Liver (tissue), 9 donors: ENCODE results near the gene PLEKHN1. TPM values are rescaled to one million over a fixed set of nuclear protein-coding genes. Genes with fewer than 3 reads are reported as not detected.
A peak's percentile ranks its signal among the peaks of the same experiment; 100 is the strongest.
"Not testable (repeated sequence)": the region's sequence is repeated elsewhere in the genome, so short reads cannot be mapped to it uniquely, and the experiment has no call there.

Source experiments
- DNase-seq: peaks from one replicate; pipeline ENCODE4 v3.0.0-alpha.2; 2017; ENCODE audit warnings: low spot score
- H3K27ac ChIP-seq, 2 donors: one replicate each; pipeline ENCODE4 v1.7.0; 2013; ENCODE audit warnings: inconsistent platforms in 2 of 2, low read length in 2 of 2, control low read depth in 1 of 2, low read depth in 1 of 2, mild to moderate bottlenecking in 1 of 2
- H3K27me3 ChIP-seq, 4 donors: one replicate each; pipeline versions ENCODE4 v1.6.1 to v1.7.0; 2013; ENCODE audit warnings: low read length in 3 of 4, inconsistent platforms in 1 of 4, mild to moderate bottlenecking in 1 of 4, moderate library complexity in 1 of 4; ENCODE audit not compliant: control insufficient read depth in 4 of 4, insufficient read depth in 4 of 4
- H3K36me3 ChIP-seq, 4 donors: one replicate each; pipeline versions ENCODE4 v1.6.1 to v1.7.0; 2013; ENCODE audit warnings: low read length in 3 of 4, mild to moderate bottlenecking in 3 of 4, low read depth in 1 of 4, moderate library complexity in 1 of 4; ENCODE audit not compliant: control insufficient read depth in 4 of 4, insufficient read depth in 3 of 4
- H3K4me1 ChIP-seq, 4 donors: one replicate each; pipeline versions ENCODE4 v1.6.1 to v1.7.0; 2013; ENCODE audit warnings: low read length in 3 of 4, mild to moderate bottlenecking in 3 of 4, moderate library complexity in 1 of 4; ENCODE audit not compliant: control insufficient read depth in 4 of 4, insufficient read depth in 4 of 4
- H3K4me3 ChIP-seq, 3 donors: one replicate each; pipeline versions ENCODE4 v1.6.1 to v1.7.0; 2013; ENCODE audit warnings: low read length in 3 of 3, control low read depth in 1 of 3, low read depth in 1 of 3, mild to moderate bottlenecking in 1 of 3
- H3K9ac ChIP-seq, 2 donors: one replicate each; pipeline ENCODE4 v1.7.0; 2013; ENCODE audit warnings: low read length in 2 of 2, mild to moderate bottlenecking in 2 of 2, moderate library complexity in 2 of 2, control low read depth in 1 of 2, low read depth in 1 of 2
- H3K9me3 ChIP-seq, 4 donors: one replicate each; pipeline versions ENCODE4 v1.6.1 to v1.7.0; 2013; ENCODE audit warnings: low read length in 3 of 4; ENCODE audit not compliant: control insufficient read depth in 4 of 4
- CTCF ChIP-seq: fragments of 150-350 bp; IDR thresholded peaks from 2 replicates; pipeline ENCODE4 v1.5.1; 2017; ENCODE audit warnings: improper control_type of control experiment, low read depth, low read length; ENCODE audit not compliant: missing input control
- EGR1 ChIP-seq, 2 donors: IDR thresholded peaks; 2 replicates each; pipeline ENCODE4 v1.6.1; 2016 to 2018; ENCODE audit warnings: antibody characterized with exemption in 2 of 2, low read depth in 2 of 2
- FOXA1 ChIP-seq: IDR thresholded peaks from 2 replicates; pipeline ENCODE4 v1.6.1; 2016; ENCODE audit warnings: antibody characterized with exemption
- GABPA ChIP-seq, 2 donors: IDR thresholded peaks in 1 of 2; conservative IDR thresholded peaks in 1 of 2; 2 replicates each; pipeline ENCODE4 v1.6.1; 2016; ENCODE audit warnings: antibody characterized with exemption in 2 of 2, mild to moderate bottlenecking in 1 of 2, moderate library complexity in 1 of 2
- HNF4A ChIP-seq, 2 donors: conservative IDR thresholded peaks; 2 replicates each; pipeline ENCODE4 v1.6.1; 2016; ENCODE audit warnings: antibody characterized with exemption in 2 of 2, mild to moderate bottlenecking in 2 of 2
- HNF4G ChIP-seq: IDR thresholded peaks from 2 replicates; pipeline ENCODE4 v1.6.1; 2016; ENCODE audit warnings: antibody characterized with exemption
- JUND ChIP-seq, 2 donors: IDR thresholded peaks; 2 replicates each; pipeline ENCODE4 v1.6.1; 2016; ENCODE audit warnings: antibody characterized with exemption in 2 of 2
- MAX ChIP-seq: IDR thresholded peaks from 2 replicates; pipeline ENCODE4 v1.6.1; 2016; ENCODE audit warnings: antibody characterized with exemption
- RAD21 ChIP-seq, 2 donors: IDR thresholded peaks; 2 replicates each; pipeline ENCODE4 v1.6.1; 2016; ENCODE audit warnings: antibody characterized with exemption in 2 of 2, mild to moderate bottlenecking in 2 of 2
- REST ChIP-seq: IDR thresholded peaks from 2 replicates; pipeline ENCODE4 v1.6.1; 2016; ENCODE audit warnings: antibody characterized with exemption, mild to moderate bottlenecking
- RXRA ChIP-seq, 2 donors: IDR thresholded peaks; 2 replicates each; pipeline ENCODE4 v1.6.1; 2017 to 2018; ENCODE audit warnings: antibody characterized with exemption in 2 of 2, mild to moderate bottlenecking in 1 of 2
- SP1 ChIP-seq: IDR thresholded peaks from 2 replicates; pipeline ENCODE4 v1.6.1; 2018; ENCODE audit warnings: antibody characterized with exemption, mild to moderate bottlenecking
- TAF1 ChIP-seq: conservative IDR thresholded peaks from 2 replicates; pipeline ENCODE4 v1.6.1; 2016; ENCODE audit warnings: antibody characterized with exemption, mild to moderate bottlenecking
- YY1 ChIP-seq: IDR thresholded peaks from 2 replicates; pipeline ENCODE4 v1.6.1; 2016; ENCODE audit warnings: antibody characterized with exemption, mild to moderate bottlenecking
- WGBS: extraction: QIAGEN DNeasy Blood & Tissue Kit; methylation state at CpG from one replicate; pipeline ENCODE4 v1.1.7; 2013; 5-methylcytosine and 5-hydroxymethylcytosine counted together
- polyA plus RNA-seq, 2 donors: library from polyadenylated mRNA; stranded (reverse) in 1 of 2; unstranded in 1 of 2; fragments of 200-250 nt in 1 of 2; fragments of >200 nt in 1 of 2; fragmentation: Nextera tagmentation in 1 of 2; extraction: Ambion mirVana in 1 of 2; gene quantifications; one replicate each; pipeline versions ENCODE4 v1.2.1 to v1.2.3, GENCODE V29; 2013 to 2015
- total RNA-seq, 2 donors: library from RNA; depleted of rRNA; stranded (reverse); fragments of >200 nt; gene quantifications; one replicate each; pipeline ENCODE4 v1.2.3, GENCODE V29; 2014
- donor health status: healthy.
- donor health status: healthy.
- donor health status: healthy.
- donor health status: healthy.
- donor health status: healthy.

PLEKHN1 gene
- total and polyA plus RNA-seq, 4 donors: 0.17 to 0.18 TPM; not detected in 2

GRCh38 chr1:1006305-1007159, 40.2 kb downstream of the PLEKHN1 start (continued):
- no peak for TF ChIP-seq CTCF
- peak; percentile 78 to 92 for TF ChIP-seq RXRA (IDR thresholded peaks at IDR 0.05)
- peak; percentile 98 for TF ChIP-seq SP1
- TF ChIP-seq HNF4A (conservative IDR thresholded peaks at IDR 0.05): peak; percentile 99 to 100
- TF ChIP-seq HNF4G: peak; percentile 98
- no peak for TF ChIP-seq RAD21 (IDR thresholded peaks at IDR 0.05)
- peak; percentile 78 for TF ChIP-seq MAX
- TF ChIP-seq GABPA (IDR thresholded peaks at IDR 0.05 in 1 of 2, conservative IDR thresholded peaks at IDR 0.05 in 1 of 2): peak in 1 of 2 donors; percentile 85

- DNase-seq, H3K4me3 ChIP-seq, H3K9me3 ChIP-seq, H3K27ac ChIP-seq, H3K27me3 ChIP-seq, H3K9ac ChIP-seq, H3K36me3 ChIP-seq: not testable (repeated sequence)
- peaks cover 10 to 33% (median 18%) of the 10 kb centered on the region in 4 donors for H3K4me1 ChIP-seq
- WGBS: 90% methylated on average over 8 of the region's 8 CpGs
Observed at GRCh38 chr1:1010131-1010530, 43.8 kb downstream of the PLEKHN1 start.

- 86% methylated on average over 14 of the region's 14 CpGs for WGBS
Observed at GRCh38 chr1:1011396-1011949, 45.2 kb downstream of the PLEKHN1 start.

More at GRCh38 chr1:1011396-1011949, 45.2 kb downstream of the PLEKHN1 start:
- no peak for TF ChIP-seq RXRA (IDR thresholded peaks at IDR 0.05)
- TF ChIP-seq SP1: no peak
- no peak for TF ChIP-seq JUND (IDR thresholded peaks at IDR 0.05)
- TF ChIP-seq CTCF: no peak
- no peak for TF ChIP-seq REST
- no peak for TF ChIP-seq HNF4A (conservative IDR thresholded peaks at IDR 0.05)
- no peak for TF ChIP-seq TAF1
- no peak for TF ChIP-seq YY1
- no peak for TF ChIP-seq RAD21 (IDR thresholded peaks at IDR 0.05)
- TF ChIP-seq EGR1 (IDR thresholded peaks at IDR 0.05; ENCODE audit: low read depth in 2 of 2): no peak
- no peak for TF ChIP-seq MAX
- TF ChIP-seq FOXA1: no peak
- H3K9ac ChIP-seq: no peak overlapping the region
- no peak for DNase-seq
- H3K27ac ChIP-seq: no peak overlapping the region
- no peak overlapping the region for H3K4me3 ChIP-seq
- H3K9me3 ChIP-seq: no peaks in the 10 kb centered on the region
- H3K36me3 ChIP-seq: no peaks in the 10 kb centered on the region
- H3K4me1 ChIP-seq: peaks cover 5 to 21% (median 11%) of the 10 kb centered on the region in 4 donors
- H3K27me3 ChIP-seq: no peaks in the 10 kb centered on the region
